HepG2 (cell line): ENCODE measurements around the gene CCNL1. TPM values are rescaled to one million over a fixed set of nuclear protein-coding genes. Genes with fewer than 3 reads are reported as not detected.

Source experiments
- ARNT ChIP-seq: fragments of 450-650 bp; IDR thresholded peaks from 2 replicates; pipeline ENCODE4 v1.6.1; 2017
- CBX2 ChIP-seq, 2 experiments: fragments of 200-600 bp in 1 of 2; sonication (generic); formaldehyde crosslinking in 1 of 2; IDR thresholded peaks; 2 replicates each; pipeline versions ENCODE4 v1.7.0 to v1.8.1; 2018 to 2022; ENCODE audit warnings: low read depth in 2 of 2, low read length in 1 of 2, mild to moderate bottlenecking in 1 of 2, missing genetic modification reagents in 1 of 2
- CREM ChIP-seq, 2 experiments: sonication (generic) in 1 of 2; formaldehyde crosslinking in 1 of 2; IDR thresholded peaks; 2 replicates each; pipeline versions ENCODE4 v1.4.0 to v1.6.1; 2016 to 2020; ENCODE audit warnings: antibody characterized with exemption in 1 of 2, mild to moderate bottlenecking in 1 of 2, missing genetic modification reagents in 1 of 2
- IRF2 ChIP-seq: IDR thresholded peaks from 2 replicates; pipeline ENCODE4 v1.6.1; 2018; ENCODE audit warnings: missing genetic modification reagents, missing compliant biosample characterization
- ISL2 ChIP-seq: sonication (generic); formaldehyde crosslinking; IDR thresholded peaks from 2 replicates; pipeline ENCODE4 v1.5.0; 2020; ENCODE audit warnings: missing genetic modification reagents
- MAFF ChIP-seq: IDR thresholded peaks from 2 replicates; pipeline ENCODE4 v1.6.1; 2011; ENCODE audit warnings: low read depth, low read length, improper control_type of control experiment
- MXD4 ChIP-seq: IDR thresholded peaks from 2 replicates; pipeline ENCODE4 v1.6.1; 2016; ENCODE audit warnings: mild to moderate bottlenecking, missing biosample characterization, missing genetic modification reagents
- NFKBIZ ChIP-seq: IDR thresholded peaks from 2 replicates; pipeline ENCODE4 v1.6.1; 2018; ENCODE audit warnings: missing genetic modification reagents, missing compliant biosample characterization
- ONECUT2 ChIP-seq: sonication (generic); formaldehyde crosslinking; IDR thresholded peaks from 2 replicates; pipeline ENCODE4 v1.4.0; 2020; ENCODE audit warnings: missing genetic modification reagents
- POLR2A ChIP-seq, 2 experiments: IDR thresholded peaks; 2 replicates each; pipeline ENCODE4 v1.6.1; 2011; ENCODE audit warnings: low read depth in 2 of 2, low read length in 2 of 2, mild to moderate bottlenecking in 1 of 2, moderate library complexity in 1 of 2; ENCODE audit not compliant: insufficient read depth in 1 of 2
- POLR2AphosphoS5 ChIP-seq: IDR thresholded peaks from 2 replicates; pipeline ENCODE4 v1.6.1; 2012; ENCODE audit warnings: low read depth, low read length
- POLR2G ChIP-seq: fragments of 200-400 bp; formaldehyde crosslinking; IDR thresholded peaks from 2 replicates; pipeline ENCODE4 v1.6.1; 2018; ENCODE audit warnings: mild to moderate bottlenecking, low read depth, low read length, moderate library complexity
- PRMT3 ChIP-seq: sonication (generic); formaldehyde crosslinking; IDR thresholded peaks from 2 replicates; pipeline ENCODE4 v1.8.1; 2022; ENCODE audit warnings: low read depth, mild to moderate bottlenecking, moderate library complexity, missing genetic modification reagents, borderline replicate concordance
- RBFOX2 ChIP-seq: fragments of 200-400 bp; formaldehyde crosslinking; IDR thresholded peaks from 2 replicates; pipeline ENCODE4 v1.6.1; 2017; ENCODE audit warnings: low read depth, mild to moderate bottlenecking, low read length
- SIN3A ChIP-seq: IDR thresholded peaks from 2 replicates; pipeline ENCODE4 v1.6.1; 2011; ENCODE audit warnings: low read depth, mild to moderate bottlenecking, control low read depth, low read length, borderline replicate concordance
- SKIL ChIP-seq: sonication (generic); formaldehyde crosslinking; IDR thresholded peaks from 2 replicates; pipeline ENCODE4 v1.8.0; 2022; ENCODE audit warnings: missing genetic modification reagents, mild to moderate bottlenecking, moderate library complexity, borderline replicate concordance
- TARDBP ChIP-seq: sonication (generic); formaldehyde crosslinking; IDR thresholded peaks from 2 replicates; pipeline ENCODE4 v1.8.0; 2022; ENCODE audit warnings: mild to moderate bottlenecking, missing genetic modification reagents
- U2AF1 ChIP-seq: fragments of 200-400 bp; formaldehyde crosslinking; optimal IDR thresholded peaks from 2 replicates; pipeline ENCODE3; 2017; ENCODE audit warnings: mild to moderate bottlenecking, low read depth, low read length
- ZFP36 ChIP-seq: fragments of 150-350 bp; IDR thresholded peaks from 2 replicates; pipeline ENCODE4 v1.6.1; 2018; ENCODE audit warnings: borderline replicate concordance, low read length, low read depth; ENCODE audit not compliant: partially characterized antibody
- ZNF556 ChIP-seq: sonication (generic); formaldehyde crosslinking; IDR thresholded peaks from 2 replicates; pipeline ENCODE4 v1.4.0; 2020; ENCODE audit warnings: mild to moderate bottlenecking, missing genetic modification reagents, borderline replicate concordance
- polyA plus RNA-seq, 8 experiments: library from polyadenylated mRNA; depleted of rRNA in 3 of 8; stranded (reverse) in 7 of 8; unstranded in 1 of 8; fragments of >200 nt; fragmentation: Illumina TruSeq in 4 of 8; extraction: Trizol in 4 of 8; gene quantifications; 2 replicates each; pipeline versions ENCODE4 v1.2.1 to v1.2.3, GENCODE V29; 2011 to 2016; ENCODE audit warnings: low read depth in 4 of 8, missing spikeins in 1 of 8, mixed read lengths in 1 of 8; ENCODE audit not compliant: insufficient read depth in 1 of 8
- total RNA-seq, 5 experiments: library from RNA; depleted of rRNA; stranded (reverse); fragments of >200 nt; fragmentation: Illumina TruSeq; extraction: Trizol; gene quantifications; 2 replicates each; pipeline ENCODE4 v1.2.3, GENCODE V29; 2016; ENCODE audit warnings: low read depth in 1 of 5
- TF ChIP-seq, protein P1 (sequence below): sonication (generic); formaldehyde crosslinking; IDR thresholded peaks from 2 replicates; pipeline ENCODE4 v1.8.1; 2023; ENCODE audit warnings: missing genetic modification reagents, mild to moderate bottlenecking, borderline replicate concordance
- TF ChIP-seq, protein P2 (sequence below): IDR thresholded peaks from 2 replicates; pipeline ENCODE4 v1.6.1; 2016; ENCODE audit warnings: low read depth, control low read depth
- TF ChIP-seq, protein P3 (sequence below): sonication (generic); formaldehyde crosslinking; IDR thresholded peaks from 2 replicates; pipeline ENCODE4 v1.9.0; 2022; ENCODE audit warnings: low read depth, missing genetic modification reagents

The CCNL1 gene
- total and polyA plus RNA-seq, 2 of the 13 experiments (the other 11 are each of a cell fraction or from before 2014, with no cell fraction given): 151 to 303 TPM

DNA sequence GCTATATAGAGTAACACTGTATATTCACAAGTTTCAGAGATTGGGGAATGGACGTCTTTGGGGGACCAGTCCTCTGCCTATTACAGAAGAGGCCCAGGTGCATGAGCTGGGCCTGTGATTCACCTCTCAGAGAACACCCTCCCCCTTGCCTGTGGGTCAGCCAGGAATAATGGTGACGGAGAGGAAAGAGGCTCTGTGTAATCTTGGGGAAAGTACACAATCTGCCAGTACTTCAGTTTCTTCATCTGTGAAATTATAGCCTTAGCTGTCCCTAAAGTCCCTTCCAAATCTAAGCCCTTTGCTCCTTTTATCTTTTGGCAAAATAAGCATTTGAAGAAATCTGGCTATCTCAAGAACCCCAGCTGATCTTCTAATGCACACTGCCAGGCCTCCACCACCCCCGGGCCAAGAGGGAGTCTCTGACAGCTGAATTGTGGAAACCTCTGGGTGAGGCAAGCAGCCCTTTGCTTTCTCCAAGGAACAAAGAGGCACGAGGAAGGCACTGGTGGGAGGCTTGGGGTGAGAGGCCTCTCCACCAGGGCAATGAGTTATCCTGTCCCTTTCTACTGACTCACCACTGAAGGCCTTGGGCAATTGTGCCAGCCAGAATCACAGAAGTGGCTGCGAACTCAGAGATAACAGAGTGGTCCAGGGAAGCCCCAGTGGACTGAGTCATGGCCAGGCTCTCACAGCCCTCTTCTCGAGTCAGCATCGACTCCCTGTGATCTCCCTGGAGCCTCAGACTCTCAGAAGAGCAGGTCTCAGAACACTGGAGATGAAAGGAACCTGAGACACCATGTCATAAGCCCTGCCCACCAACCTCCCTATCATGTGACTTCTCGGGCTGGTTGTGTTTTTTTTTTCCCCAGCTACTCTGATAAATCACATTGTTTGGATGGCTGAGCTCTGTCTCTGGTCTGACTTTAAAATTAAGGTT lies 31.8 kb downstream of the CCNL1 start (continued):
- TF ChIP-seq NFKBIZ (CRISPR knock-in tag): no peak
- TF ChIP-seq, protein P1, sequence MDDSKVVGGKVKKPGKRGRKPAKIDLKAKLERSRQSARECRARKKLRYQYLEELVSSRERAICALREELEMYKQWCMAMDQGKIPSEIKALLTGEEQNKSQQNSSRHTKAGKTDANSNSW (CRISPR knock-in tag): no peak
- TF ChIP-seq CBX2 (IDR thresholded peaks at IDR 0.05; ENCODE audit: low read depth, low read length): no peak
- no peak for TF ChIP-seq CBX2 (CRISPR knock-in tag; IDR thresholded peaks at IDR 0.05; ENCODE audit: low read depth)
- peak; percentile 68 for TF ChIP-seq POLR2AphosphoS5
- TF ChIP-seq, protein P2, sequence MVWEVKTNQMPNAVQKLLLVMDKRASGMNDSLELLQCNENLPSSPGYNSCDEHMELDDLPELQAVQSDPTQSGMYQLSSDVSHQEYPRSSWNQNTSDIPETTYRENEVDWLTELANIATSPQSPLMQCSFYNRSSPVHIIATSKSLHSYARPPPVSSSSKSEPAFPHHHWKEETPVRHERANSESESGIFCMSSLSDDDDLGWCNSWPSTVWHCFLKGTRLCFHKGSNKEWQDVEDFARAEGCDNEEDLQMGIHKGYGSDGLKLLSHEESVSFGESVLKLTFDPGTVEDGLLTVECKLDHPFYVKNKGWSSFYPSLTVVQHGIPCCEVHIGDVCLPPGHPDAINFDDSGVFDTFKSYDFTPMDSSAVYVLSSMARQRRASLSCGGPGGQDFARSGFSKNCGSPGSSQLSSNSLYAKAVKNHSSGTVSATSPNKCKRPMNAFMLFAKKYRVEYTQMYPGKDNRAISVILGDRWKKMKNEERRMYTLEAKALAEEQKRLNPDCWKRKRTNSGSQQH (CRISPR knock-in tag): peak; percentile 61; the same call in 1 of the 2 replicates
- TF ChIP-seq IRF2 (CRISPR knock-in tag): peak; percentile 32; the same call in 1 of the 2 replicates
- no peak for TF ChIP-seq PRMT3 (CRISPR knock-in tag)
- peak in 1 of 2 experiments; percentile 68; a peak in 3 of 4 replicates for TF ChIP-seq POLR2A (IDR thresholded peaks at IDR 0.05; ENCODE audit: insufficient read depth in 1 of 2, low read depth in 2 of 2, low read length in 2 of 2)
- TF ChIP-seq ONECUT2 (CRISPR knock-in tag): no peak
- TF ChIP-seq ZNF556 (CRISPR knock-in tag): no peak
- no peak for TF ChIP-seq ARNT
- TF ChIP-seq SIN3A: peak; percentile 67; the same call in 1 of the 2 replicates
- TF ChIP-seq TARDBP (CRISPR knock-in tag): peak; percentile 31; the same call in 1 of the 2 replicates
- peak; percentile 72; the same call in 1 of the 2 replicates for TF ChIP-seq POLR2G
- 0 out of 2 replicates have a peak, but pooled peaks have one; percentile 7 for TF ChIP-seq ISL2 (CRISPR knock-in tag)
- no peak for TF ChIP-seq U2AF1
- no peak for TF ChIP-seq SKIL (CRISPR knock-in tag)
- 0 out of 2 replicates have a peak, but pooled peaks have one; percentile 11 for TF ChIP-seq MXD4 (CRISPR knock-in tag)
- 0 out of 2 replicates have a peak, but pooled peaks have one; percentile 1 for TF ChIP-seq MAFF
- TF ChIP-seq, protein P3, sequence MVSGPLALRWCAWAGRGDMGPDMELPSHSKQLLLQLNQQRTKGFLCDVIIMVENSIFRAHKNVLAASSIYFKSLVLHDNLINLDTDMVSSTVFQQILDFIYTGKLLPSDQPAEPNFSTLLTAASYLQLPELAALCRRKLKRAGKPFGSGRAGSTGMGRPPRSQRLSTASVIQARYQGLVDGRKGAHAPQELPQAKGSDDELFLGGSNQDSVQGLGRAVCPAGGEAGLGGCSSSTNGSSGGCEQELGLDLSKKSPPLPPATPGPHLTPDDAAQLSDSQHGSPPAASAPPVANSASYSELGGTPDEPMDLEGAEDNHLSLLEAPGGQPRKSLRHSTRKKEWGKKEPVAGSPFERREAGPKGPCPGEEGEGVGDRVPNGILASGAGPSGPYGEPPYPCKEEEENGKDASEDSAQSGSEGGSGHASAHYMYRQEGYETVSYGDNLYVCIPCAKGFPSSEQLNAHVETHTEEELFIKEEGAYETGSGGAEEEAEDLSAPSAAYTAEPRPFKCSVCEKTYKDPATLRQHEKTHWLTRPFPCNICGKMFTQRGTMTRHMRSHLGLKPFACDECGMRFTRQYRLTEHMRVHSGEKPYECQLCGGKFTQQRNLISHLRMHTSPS: peak; percentile 63; the same call in 1 of the 2 replicates
- TF ChIP-seq ZFP36: no peak
- TF ChIP-seq CREM (IDR thresholded peaks at IDR 0.05): peak; percentile 19; the same call in 1 of the 2 replicates
- no peak for TF ChIP-seq CREM (CRISPR knock-in tag; IDR thresholded peaks at IDR 0.05)
- peak; percentile 65 for TF ChIP-seq RBFOX2
